Astrocyte (in vitro differentiated cells and primary cell): ENCODE data around the gene DNAJB2. TPM values are rescaled to one million over a fixed set of nuclear protein-coding genes. Genes with fewer than 3 reads are reported as not detected.

Experiments used
- DNase-seq: peaks from one replicate; pipeline ENCODE4 v3.0.0-alpha.2; 2010; ENCODE audit warnings: low read depth
- FAIRE-seq: peaks from 2 replicates; lab custom pipeline; 2011; peaks lifted over from hg19 to GRCh38; lab: Jason Lieb, UNC
- H2AFZ ChIP-seq: 2 replicates; pipeline ENCODE4 v1.6.0; 2012; ENCODE audit warnings: low read depth, low read length, inconsistent platforms
- H3K27ac ChIP-seq: 2 replicates; pipeline ENCODE4 v1.5.1; 2011; ENCODE audit warnings: low read depth, low read length, inconsistent platforms
- H3K27me3 ChIP-seq: 2 replicates; pipeline ENCODE4 v1.6.0; 2011; ENCODE audit warnings: low read length, inconsistent platforms; ENCODE audit not compliant: insufficient read depth
- H3K36me3 ChIP-seq: 2 replicates; pipeline ENCODE4 v1.5.1; 2011; ENCODE audit warnings: low read length, inconsistent platforms; ENCODE audit not compliant: insufficient read depth
- H3K4me1 ChIP-seq: 2 replicates; pipeline ENCODE4 v1.5.1; 2011; ENCODE audit warnings: low read length, inconsistent platforms; ENCODE audit not compliant: insufficient read depth
- H3K4me2 ChIP-seq: 2 replicates; pipeline ENCODE4 v1.6.0; 2012; ENCODE audit warnings: low read length, inconsistent platforms
- H3K4me3 ChIP-seq: 2 replicates; pipeline ENCODE4 v1.5.1; 2011; ENCODE audit warnings: low read depth, mild to moderate bottlenecking, low read length, inconsistent platforms; ENCODE audit not compliant: insufficient read depth
- H3K79me2 ChIP-seq: 2 replicates; pipeline ENCODE4 v1.6.0; 2012; ENCODE audit warnings: mild to moderate bottlenecking, low read length, inconsistent platforms; ENCODE audit not compliant: insufficient read depth
- H3K9ac ChIP-seq: 2 replicates; pipeline ENCODE4 v1.6.0; 2012; ENCODE audit warnings: mild to moderate bottlenecking, low read length, inconsistent platforms
- H3K9me3 ChIP-seq: 2 replicates; pipeline ENCODE4 v1.5.1; 2012; ENCODE audit warnings: low read depth, mild to moderate bottlenecking, low read length, inconsistent platforms; ENCODE audit not compliant: insufficient read depth
- H4K20me1 ChIP-seq: 2 replicates; pipeline ENCODE4 v1.6.0; 2012; ENCODE audit warnings: low read length, inconsistent platforms; ENCODE audit not compliant: insufficient read depth
- H3K27ac Mint-ChIP-seq: one replicate; pipeline ENCODE4 v1.8.0; 2021; ENCODE audit warnings: mild to moderate bottlenecking, mixed read lengths; ENCODE audit not compliant: unreplicated experiment
- H3K27me3 Mint-ChIP-seq: one replicate; pipeline ENCODE4 v1.8.0; 2021; ENCODE audit warnings: low read depth, mixed read lengths; ENCODE audit not compliant: unreplicated experiment
- H3K36me3 Mint-ChIP-seq: one replicate; pipeline ENCODE4 v1.8.0; 2021; ENCODE audit warnings: low read depth, mixed read lengths; ENCODE audit not compliant: unreplicated experiment
- H3K4me1 Mint-ChIP-seq: one replicate; pipeline ENCODE4 v1.8.0; 2021; ENCODE audit warnings: low read depth, mixed read lengths; ENCODE audit not compliant: unreplicated experiment
- H3K4me3 Mint-ChIP-seq: one replicate; pipeline ENCODE4 v1.8.0; 2021; ENCODE audit warnings: mild to moderate bottlenecking, moderate library complexity, mixed read lengths; ENCODE audit not compliant: unreplicated experiment
- H3K9me3 Mint-ChIP-seq: one replicate; pipeline ENCODE4 v1.8.0; 2021; ENCODE audit warnings: mild to moderate bottlenecking, mixed read lengths; ENCODE audit not compliant: unreplicated experiment
- EZH2 ChIP-seq: IDR thresholded peaks from 2 replicates; pipeline ENCODE4 v1.6.1; 2012; ENCODE audit warnings: mild to moderate bottlenecking, low read length, inconsistent platforms; ENCODE audit not compliant: insufficient read depth
- total RNA-seq: library from RNA; stranded (reverse); gene quantifications from 2 replicates; pipeline ENCODE4 v1.2.1, GENCODE V29; 2021
- TF ChIP-seq, protein P1 (sequence below): IDR thresholded peaks from 2 replicates; pipeline ENCODE4 v1.5.1; 2011; ENCODE audit warnings: low read depth, mild to moderate bottlenecking, inconsistent platforms, low read length, moderate library complexity; ENCODE audit not compliant: insufficient read depth

DNAJB2 gene
- total RNA-seq, 1 donor from 2014 or later: 53.9 TPM

DNA sequence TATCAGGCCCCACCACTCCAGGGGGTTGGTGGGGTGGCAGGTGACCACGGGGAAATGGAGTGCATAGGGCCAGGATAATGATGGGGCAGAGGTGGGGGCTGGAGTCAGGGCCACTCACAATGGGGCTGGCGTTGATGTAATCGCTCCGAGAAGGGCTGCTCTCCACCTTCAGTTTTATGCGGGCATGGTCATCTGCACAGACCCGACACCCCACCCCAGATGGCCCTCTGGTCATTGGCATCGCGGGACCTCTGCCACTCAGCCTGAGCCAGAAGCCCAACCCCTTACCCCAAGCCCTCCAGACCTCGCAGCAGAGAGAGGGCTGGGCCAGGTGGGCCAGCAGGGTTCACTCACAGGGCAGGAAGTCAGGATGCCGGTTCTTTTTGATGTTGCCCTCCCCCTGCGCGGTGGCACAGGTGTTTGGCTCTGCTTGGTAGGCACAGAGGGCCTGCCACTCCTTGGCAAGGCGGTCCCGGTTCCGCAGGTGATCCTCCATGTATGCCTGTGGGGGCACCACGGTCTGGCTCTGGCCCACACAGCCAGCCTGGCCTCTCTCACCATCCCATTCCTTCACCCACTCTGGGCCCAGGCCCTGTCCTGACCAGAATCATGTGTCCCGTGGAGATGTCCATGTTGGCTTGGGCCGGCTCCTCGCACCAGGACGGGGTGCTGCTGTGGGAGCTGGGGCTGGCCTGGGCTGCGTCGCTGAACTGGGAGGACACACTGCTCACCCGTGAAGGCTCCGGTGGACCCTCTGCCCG is 17.6 kb downstream of the DNAJB2 start:
- no peaks in the 10 kb centered on the region for H3K9me3 Mint-ChIP-seq
- peaks cover 8% of the 10 kb centered on the region for H3K4me1 ChIP-seq
- TF ChIP-seq, protein P1, sequence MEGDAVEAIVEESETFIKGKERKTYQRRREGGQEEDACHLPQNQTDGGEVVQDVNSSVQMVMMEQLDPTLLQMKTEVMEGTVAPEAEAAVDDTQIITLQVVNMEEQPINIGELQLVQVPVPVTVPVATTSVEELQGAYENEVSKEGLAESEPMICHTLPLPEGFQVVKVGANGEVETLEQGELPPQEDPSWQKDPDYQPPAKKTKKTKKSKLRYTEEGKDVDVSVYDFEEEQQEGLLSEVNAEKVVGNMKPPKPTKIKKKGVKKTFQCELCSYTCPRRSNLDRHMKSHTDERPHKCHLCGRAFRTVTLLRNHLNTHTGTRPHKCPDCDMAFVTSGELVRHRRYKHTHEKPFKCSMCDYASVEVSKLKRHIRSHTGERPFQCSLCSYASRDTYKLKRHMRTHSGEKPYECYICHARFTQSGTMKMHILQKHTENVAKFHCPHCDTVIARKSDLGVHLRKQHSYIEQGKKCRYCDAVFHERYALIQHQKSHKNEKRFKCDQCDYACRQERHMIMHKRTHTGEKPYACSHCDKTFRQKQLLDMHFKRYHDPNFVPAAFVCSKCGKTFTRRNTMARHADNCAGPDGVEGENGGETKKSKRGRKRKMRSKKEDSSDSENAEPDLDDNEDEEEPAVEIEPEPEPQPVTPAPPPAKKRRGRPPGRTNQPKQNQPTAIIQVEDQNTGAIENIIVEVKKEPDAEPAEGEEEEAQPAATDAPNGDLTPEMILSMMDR: no peak
- TF ChIP-seq EZH2: no peak
- no peak overlapping the region for H2AFZ ChIP-seq
- H3K27me3 Mint-ChIP-seq: peaks cover 14% of the 10 kb centered on the region
- no peak overlapping the region for H3K27ac Mint-ChIP-seq
- no peak overlapping the region for H3K4me3 ChIP-seq
- no peak overlapping the region for H3K4me3 Mint-ChIP-seq
- DNase-seq (no peak), FAIRE-seq (no peak)
- no peak overlapping the region for H3K27ac ChIP-seq
- peaks cover 11% of the 10 kb centered on the region for H3K4me1 Mint-ChIP-seq
- no peak overlapping the region for H3K4me2 ChIP-seq
- H3K79me2 ChIP-seq: no peaks in the 10 kb centered on the region
- no peaks in the 10 kb centered on the region for H3K36me3 ChIP-seq
- H3K9me3 ChIP-seq: no peaks in the 10 kb centered on the region
- peaks cover 3% of the 10 kb centered on the region for H3K27me3 ChIP-seq
- H3K36me3 Mint-ChIP-seq: peaks cover 17% of the 10 kb centered on the region
- no peak overlapping the region for H3K9ac ChIP-seq
- H4K20me1 ChIP-seq: no peaks in the 10 kb centered on the region

DNA sequence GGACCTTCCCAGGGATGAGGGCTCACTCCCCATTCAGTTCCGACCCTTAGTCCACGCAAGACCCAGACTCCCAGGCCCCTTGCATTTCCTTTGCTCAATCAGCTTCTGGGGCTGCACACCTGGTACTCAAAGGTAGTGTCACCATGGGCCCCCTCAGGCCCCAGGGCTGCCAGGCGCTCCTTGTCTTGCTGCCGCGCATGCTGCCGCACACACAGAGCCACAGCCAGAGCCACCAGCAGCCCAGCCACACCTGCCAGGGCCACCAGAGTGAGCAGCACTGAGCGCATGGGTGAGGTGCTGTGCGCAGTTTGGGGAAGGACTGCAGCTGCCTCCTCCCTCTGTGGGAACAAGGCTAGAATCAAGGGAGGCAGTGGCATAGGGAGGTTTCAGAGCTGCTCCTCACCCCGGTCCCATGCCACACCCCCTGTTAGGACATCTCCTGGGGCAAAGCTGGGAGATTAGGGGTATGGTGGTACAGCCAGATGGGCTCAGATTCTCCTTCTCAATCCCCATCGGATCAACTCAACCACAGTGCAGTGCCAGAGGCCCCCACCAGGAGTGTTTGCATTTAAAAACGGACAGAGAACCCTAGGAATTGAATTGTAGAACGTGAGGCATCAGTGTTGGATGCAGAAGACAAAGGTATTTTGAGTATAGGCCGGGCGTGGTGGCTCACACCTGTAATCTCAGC is 18.7 kb downstream of the DNAJB2 start:
- no peak overlapping the region for H3K27ac ChIP-seq
- no peak overlapping the region for H3K4me3 Mint-ChIP-seq
- peaks cover 8% of the 10 kb centered on the region for H3K4me1 ChIP-seq
- H4K20me1 ChIP-seq: no peaks in the 10 kb centered on the region
- H3K9me3 Mint-ChIP-seq: no peaks in the 10 kb centered on the region
- H3K27me3 Mint-ChIP-seq: peaks cover 12% of the 10 kb centered on the region
- peaks cover 3% of the 10 kb centered on the region for H3K27me3 ChIP-seq
- peaks cover 11% of the 10 kb centered on the region for H3K4me1 Mint-ChIP-seq
- TF ChIP-seq, protein P1: peak; percentile 10
- no peak for TF ChIP-seq EZH2
- FAIRE-seq (no peak), DNase-seq (no peak)
- no peaks in the 10 kb centered on the region for H3K36me3 ChIP-seq
- H3K4me3 ChIP-seq: no peak overlapping the region
- H3K36me3 Mint-ChIP-seq: peaks cover 9% of the 10 kb centered on the region
- H3K9ac ChIP-seq: no peak overlapping the region
- peak overlapping the region; percentile 41 for H3K27ac Mint-ChIP-seq
- H3K79me2 ChIP-seq: no peaks in the 10 kb centered on the region
- H3K9me3 ChIP-seq: no peaks in the 10 kb centered on the region
- no peak overlapping the region for H3K4me2 ChIP-seq
- no peak overlapping the region for H2AFZ ChIP-seq
